Esophagus squamous epithelium (tissue), 4 donors: Measurements from ENCODE around the gene GIGYF2.

Experiments used
- CTCF ChIP-seq, 6 experiments: fragments of 450-650 bp in 4 of 6; fragments of 200-600 bp in 2 of 6; sonication (generic) in 2 of 6; IDR thresholded peaks; one replicate each; pipeline ENCODE4 v1.5.1; 2016 to 2019; ENCODE audit warnings: antibody characterized with exemption in 6 of 6, mild to moderate bottlenecking in 4 of 6, moderate library complexity in 4 of 6
- POLR2A ChIP-seq, 4 donors: fragments of 450-650 bp; IDR thresholded peaks; one replicate each; pipeline ENCODE4 v1.6.1; 2017; ENCODE audit warnings: antibody characterized with exemption in 4 of 4, mild to moderate bottlenecking in 4 of 4, moderate library complexity in 3 of 4

DNA sequence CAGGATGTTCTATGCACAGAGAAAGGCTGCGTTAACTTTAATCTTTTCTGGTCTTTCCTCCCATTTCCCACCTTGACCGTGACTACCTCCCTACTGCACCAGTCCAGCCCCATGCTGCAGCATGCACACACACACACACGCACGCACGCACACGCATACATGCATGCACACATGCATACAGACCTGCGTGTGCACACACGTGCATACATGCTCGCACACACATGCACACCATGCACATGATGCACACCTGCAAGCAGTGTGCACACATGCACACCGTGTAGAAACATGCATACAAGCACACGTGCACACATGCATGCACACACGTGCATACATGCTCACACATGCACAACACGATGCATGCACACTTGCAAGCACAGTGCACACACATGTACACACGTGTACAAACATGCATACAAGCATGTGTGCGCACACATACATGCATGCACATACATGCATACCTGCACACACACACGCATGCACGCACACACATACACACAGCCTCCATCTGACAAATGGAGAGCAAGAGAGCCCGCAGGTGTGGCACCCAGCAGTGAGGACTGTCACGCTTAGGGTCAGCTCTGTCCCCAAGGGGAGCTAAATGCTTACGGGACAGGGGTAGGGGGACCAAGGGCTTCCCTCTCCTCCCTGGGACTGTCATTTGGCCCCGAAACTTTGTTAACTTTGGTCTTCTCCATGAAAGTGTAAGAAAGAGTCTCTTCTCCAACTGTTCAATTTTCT is 191.1 kb downstream of the GIGYF2 start:
- TF ChIP-seq CTCF (IDR thresholded peaks at IDR 0.05) = no peak
- no peak for TF ChIP-seq POLR2A (IDR thresholded peaks at IDR 0.05)
